Suprapubic skin (tissue), 4 donors: ENCODE data around the gene ATP5F1E. TPM values are rescaled to one million over a fixed set of nuclear protein-coding genes. Genes with fewer than 3 reads are reported as not detected.

ENCODE experiments used
- DNase-seq, 2 donors: peaks; one replicate each; pipeline ENCODE4 v3.0.0-alpha.2; 2019; ENCODE audit warnings: low spot score in 2 of 2
- H3K27ac ChIP-seq: fragments of 200-600 bp; sonication (generic); one replicate; pipeline ENCODE4 v1.5.1; 2019
- H3K27me3 ChIP-seq: fragments of 200-600 bp; sonication (generic); one replicate; pipeline ENCODE4 v1.5.1; 2019
- H3K36me3 ChIP-seq: fragments of 200-600 bp; sonication (generic); one replicate; pipeline ENCODE4 v1.5.1; 2019
- H3K4me1 ChIP-seq: fragments of 200-600 bp; sonication (generic); one replicate; pipeline ENCODE4 v1.5.1; 2019
- H3K4me3 ChIP-seq: fragments of 200-600 bp; sonication (generic); one replicate; pipeline ENCODE4 v1.5.1; 2019; ENCODE audit warnings: mild to moderate bottlenecking
- H3K9me3 ChIP-seq: fragments of 200-600 bp; sonication (generic); one replicate; pipeline ENCODE4 v1.5.1; 2019
- CTCF ChIP-seq, 2 donors: fragments of 200-600 bp in 1 of 2; fragments of 450-650 bp in 1 of 2; sonication (generic) in 1 of 2; IDR thresholded peaks; one replicate each; pipeline ENCODE4 v1.5.1; 2016 to 2019; ENCODE audit warnings: antibody characterized with exemption in 2 of 2, mild to moderate bottlenecking in 1 of 2, moderate library complexity in 1 of 2
- EP300 ChIP-seq: sonication (generic); formaldehyde crosslinking; IDR thresholded peaks from one replicate; pipeline ENCODE4 v1.6.1; 2017; ENCODE audit warnings: antibody characterized with exemption
- POLR2A ChIP-seq, 2 donors: fragments of 450-650 bp; IDR thresholded peaks; one replicate each; pipeline ENCODE4 v1.6.1; 2017; ENCODE audit warnings: antibody characterized with exemption in 2 of 2, mild to moderate bottlenecking in 2 of 2, moderate library complexity in 2 of 2
- POLR2AphosphoS5 ChIP-seq, 3 donors: sonication (generic); formaldehyde crosslinking; IDR thresholded peaks; one replicate each; pipeline ENCODE4 v1.6.1; 2017; ENCODE audit warnings: antibody characterized with exemption in 3 of 3
- WGBS: methylation state at CpG from one replicate; pipeline ENCODE4 v1.1.5; 2018; 5-methylcytosine and 5-hydroxymethylcytosine counted together
- total RNA-seq, 4 donors: library from RNA; depleted of rRNA; stranded (reverse); fragments of >200 nt; gene quantifications; one replicate each; pipeline ENCODE4 v1.1.0, GENCODE V29; 2016

The ATP5F1E gene
- total RNA-seq, 4 donors from 2014 or later: 16.1 to 26.8 (median 19.5) TPM

GRCh38 chr20:59023616-59024015 lies 8.5 kb downstream of the ATP5F1E start:
- no peak overlapping the region for H3K27ac ChIP-seq
- no peaks in the 10 kb centered on the region for H3K9me3 ChIP-seq
- TF ChIP-seq CTCF (IDR thresholded peaks at IDR 0.05) (no peak), EP300 (no peak)
- no peak for DNase-seq
- H3K4me1 ChIP-seq: peaks cover 5% of the 10 kb centered on the region
- WGBS: 91% methylated on average over 6 of the region's 13 CpGs
- no peaks in the 10 kb centered on the region for H3K27me3 ChIP-seq
- no peak overlapping the region for H3K4me3 ChIP-seq
- H3K36me3 ChIP-seq: peaks cover 36% of the 10 kb centered on the region

GRCh38 chr20:59022754-59023153 lies 9.4 kb downstream of the ATP5F1E start:
- Histone ChIP-seq H3K27ac (no peak overlapping the region), H3K4me3 (no peak overlapping the region), H3K4me1 (no peaks in the 10 kb centered on the region), H3K36me3 (peaks cover 35% of the 10 kb centered on the region), H3K27me3 (no peaks in the 10 kb centered on the region), H3K9me3 (no peaks in the 10 kb centered on the region)
- no peak for DNase-seq
- 91% methylated on average over 15 of the region's 15 CpGs for WGBS
- TF ChIP-seq EP300: no peak
- TF ChIP-seq POLR2AphosphoS5 (IDR thresholded peaks at IDR 0.05): no peak
- no peak for TF ChIP-seq CTCF (IDR thresholded peaks at IDR 0.05)
- no peak for TF ChIP-seq POLR2A (IDR thresholded peaks at IDR 0.05)

- Histone ChIP-seq H3K27me3 (no peaks in the 10 kb centered on the region), H3K9me3 (no peaks in the 10 kb centered on the region), H3K4me1 (no peaks in the 10 kb centered on the region), H3K4me3 (no peak overlapping the region), H3K36me3 (peaks cover 35% of the 10 kb centered on the region), H3K27ac (no peak overlapping the region)
- DNase-seq: no peak
- TF ChIP-seq POLR2A (IDR thresholded peaks at IDR 0.05) (no peak), EP300 (no peak), POLR2AphosphoS5 (IDR thresholded peaks at IDR 0.05) (no peak), CTCF (IDR thresholded peaks at IDR 0.05) (no peak)
- 51% methylated on average over 5 of the region's 5 CpGs for WGBS
Observed at GRCh38 chr20:59020938-59021551, 11.1 kb downstream of the ATP5F1E start.

GRCh38 chr20:59019217-59019616 lies 12.9 kb downstream of the ATP5F1E start, which contains the start of gene TUBB1:
TUBB1 (plus strand) TSS chr20:59019429; CDS start chr20:59019523, 94 bp downstream.
- WGBS: 92% methylated on average over 5 of the region's 5 CpGs
- no peaks in the 10 kb centered on the region for H3K27me3 ChIP-seq
- no peaks in the 10 kb centered on the region for H3K9me3 ChIP-seq
- no peak within 1 kb of the TSS for H3K27ac ChIP-seq
- DNase-seq: no peak
- TF ChIP-seq POLR2AphosphoS5 (IDR thresholded peaks at IDR 0.05): no peak
- TF ChIP-seq POLR2A (IDR thresholded peaks at IDR 0.05): no peak
- no peak for TF ChIP-seq EP300
- TF ChIP-seq CTCF (IDR thresholded peaks at IDR 0.05): no peak
- H3K36me3 ChIP-seq: peaks cover 19% of the 10 kb centered on the region
- H3K4me1 ChIP-seq: no peaks in the 10 kb centered on the region
- H3K4me3 ChIP-seq: no peak within 1 kb of the TSS

GRCh38 chr20:59018817-59019216 lies 13.3 kb downstream of the ATP5F1E start:
- no peak for TF ChIP-seq EP300
- no peak for TF ChIP-seq POLR2AphosphoS5 (IDR thresholded peaks at IDR 0.05)
- TF ChIP-seq CTCF (IDR thresholded peaks at IDR 0.05): no peak
- no peak for TF ChIP-seq POLR2A (IDR thresholded peaks at IDR 0.05)
- no peaks in the 10 kb centered on the region for H3K27me3 ChIP-seq
- no peak for DNase-seq
- H3K9me3 ChIP-seq: no peaks in the 10 kb centered on the region
- H3K4me1 ChIP-seq: no peaks in the 10 kb centered on the region
- no peak overlapping the region for H3K27ac ChIP-seq
- WGBS: 96% methylated on average over 10 of the region's 10 CpGs
- H3K36me3 ChIP-seq: peaks cover 15% of the 10 kb centered on the region
- H3K4me3 ChIP-seq: no peak overlapping the region
